HepG2 (cell line): ENCODE data around the gene CEACAM21. TPM values are rescaled to one million over a fixed set of nuclear protein-coding genes. Genes with fewer than 3 reads are reported as not detected.

Experiments used
- ATAC-seq: fragments of 200-7000 bp; cut with Tn5 transposase; 3 replicates; pipeline ENCODE4 v1.9.1; 2020; ENCODE audit warnings: mild to moderate bottlenecking, moderate library complexity
- BruUV-seq: library from RNA; stranded (reverse); fragments of 400-500 nt; replicated peaks from 2 replicates; lab custom pipeline; 2021; lab: Mats Ljungman, UMichigan
- CTCF ChIA-PET: fragments of 300-600 bp; formaldehyde crosslinking; extraction: SDS; loops from one replicate; lab custom pipeline; 2021; ENCODE audit warnings: low total read pairs, inconsistent platforms, low intra/inter-chr PET ratio; lab: Yijun Ruan, JAX
- POLR2A ChIA-PET: fragments of 350-600 bp; sonication (Branson Sonifier 250); formaldehyde crosslinking; loops from one replicate; lab custom pipeline; 2020; ENCODE audit warnings: antibody characterized with exemption, inconsistent platforms; lab: Yijun Ruan, JAX
- DNase-seq: peaks from one replicate; pipeline ENCODE4 v3.0.0-alpha.2; 2015; ENCODE audit warnings: low spot score
- FAIRE-seq: peaks from 3 replicates; lab custom pipeline; 2011; peaks lifted over from hg19 to GRCh38; lab: Jason Lieb, UNC
- H2AFZ ChIP-seq: one replicate; pipeline ENCODE4 v1.6.1; 2011; ENCODE audit warnings: low read length, inconsistent platforms
- H3K27ac ChIP-seq: fragments of 300-600 bp; 3 replicates; pipeline ENCODE4 v1.8.0; 2011; ENCODE audit warnings: mixed run types, mild to moderate bottlenecking, mixed read lengths, low read length, inconsistent platforms; ENCODE audit not compliant: insufficient read depth; ENCODE audit errors: extremely low read length
- H3K27me3 ChIP-seq, 2 experiments: fragments of 200-600 bp in 1 of 2; 2 replicates in 1 of 2; 3 replicates in 1 of 2; pipeline versions ENCODE4 v1.6.0 to v1.8.0; 2011; ENCODE audit warnings: low read length in 2 of 2, mild to moderate bottlenecking in 2 of 2, moderate library complexity in 2 of 2, inconsistent platforms in 1 of 2; ENCODE audit not compliant: insufficient read depth in 2 of 2, control insufficient read depth in 1 of 2
- H3K36me3 ChIP-seq, 2 experiments: fragments of 200-600 bp in 1 of 2; replicated peaks in 1 of 2; 2 replicates in 1 of 2; 3 replicates in 1 of 2; pipeline versions ENCODE4 v1.5.1 to v1.8.0; 2011; ENCODE audit warnings: low read length in 2 of 2, inconsistent platforms in 1 of 2; ENCODE audit not compliant: insufficient read depth in 2 of 2, control insufficient read depth in 1 of 2
- H3K4me1 ChIP-seq: 2 replicates; pipeline ENCODE4 v1.5.1; 2012; ENCODE audit warnings: low read length, inconsistent platforms; ENCODE audit not compliant: insufficient read depth
- H3K4me2 ChIP-seq: 2 replicates; pipeline ENCODE4 v1.6.0; 2011; ENCODE audit warnings: low read depth, low read length, inconsistent platforms
- H3K4me3 ChIP-seq, 3 experiments: fragments of 200-600 bp in 1 of 3; sonication (generic), shearing (Covaris generic) in 1 of 3; replicated peaks in 1 of 3; 2 replicates each; pipeline ENCODE4 v1.5.1; 2011 to 2016; ENCODE audit warnings: low read length in 3 of 3, inconsistent platforms in 2 of 3, low read depth in 2 of 3, mild to moderate bottlenecking in 2 of 3, control low read depth in 1 of 3, mixed read lengths in 1 of 3; ENCODE audit not compliant: insufficient read depth in 1 of 3
- H3K79me2 ChIP-seq: one replicate; pipeline ENCODE4 v1.6.1; 2011; ENCODE audit warnings: low read length, inconsistent platforms; ENCODE audit not compliant: insufficient read depth
- H3K9ac ChIP-seq: 2 replicates; pipeline ENCODE4 v1.6.0; 2011; ENCODE audit warnings: mild to moderate bottlenecking, low read depth, low read length, inconsistent platforms; ENCODE audit not compliant: insufficient read depth
- H3K9me3 ChIP-seq: 2 replicates; pipeline ENCODE4 v1.5.1; 2012; ENCODE audit warnings: mild to moderate bottlenecking, low read length
- H4K20me1 ChIP-seq: 2 replicates; pipeline ENCODE4 v1.6.0; 2011; ENCODE audit warnings: inconsistent platforms, mild to moderate bottlenecking, low read length, moderate library complexity; ENCODE audit not compliant: insufficient read depth
- E2F2 ChIP-seq: sonication (generic); formaldehyde crosslinking; IDR thresholded peaks from 2 replicates; pipeline ENCODE4 v1.4.0; 2020; ENCODE audit warnings: missing genetic modification reagents, borderline replicate concordance
- MTA1 ChIP-seq: sonication (generic); formaldehyde crosslinking; IDR thresholded peaks from 2 replicates; pipeline ENCODE4 v1.4.0; 2020; ENCODE audit warnings: missing genetic modification reagents, mild to moderate bottlenecking, borderline replicate concordance
- SKI ChIP-seq: fragments of 450-650 bp; IDR thresholded peaks from one replicate; pipeline ENCODE4 v1.6.1; 2018; ENCODE audit warnings: mild to moderate bottlenecking; ENCODE audit not compliant: partially characterized antibody
- SP2 ChIP-seq: sonication (generic); formaldehyde crosslinking; IDR thresholded peaks from 2 replicates; pipeline ENCODE4 v1.5.1; 2020; ENCODE audit warnings: mild to moderate bottlenecking, missing genetic modification reagents
- ZNF777 ChIP-seq: sonication (generic); formaldehyde crosslinking; IDR thresholded peaks from 2 replicates; pipeline ENCODE4 v1.4.0; 2020; ENCODE audit warnings: missing genetic modification reagents
- ZNF800 ChIP-seq: sonication (generic); formaldehyde crosslinking; IDR thresholded peaks from 2 replicates; pipeline ENCODE4 v1.4.0; 2020; ENCODE audit warnings: missing genetic modification reagents
- WGBS: methylation state at CpG from one replicate; pipeline ENCODE4 v1.1.6; 2017; ENCODE audit warnings: low lambda C conversion rate; 5-methylcytosine and 5-hydroxymethylcytosine counted together
- in situ Hi-C: cut with HindIII; loops from 2 replicates; pipeline ENCODE4 v1.10.0; 2017; ENCODE audit warnings: low pct_unique_long_range_greater_than_20kb; ENCODE audit not compliant: extremely low pct_ligation_motif_present
- intact Hi-C: fragments of 100-400 bp; cut with micrococcal nuclease; formaldehyde crosslinking; loops from one replicate; pipeline ENCODE4 v1.10.0; 2022; ENCODE audit not compliant: unreplicated experiment
- polyA plus RNA-seq, 8 experiments: library from polyadenylated mRNA; depleted of rRNA in 3 of 8; stranded (reverse) in 7 of 8; unstranded in 1 of 8; fragments of >200 nt; fragmentation: Illumina TruSeq in 4 of 8; extraction: Trizol in 4 of 8; gene quantifications; 2 replicates each; pipeline versions ENCODE4 v1.2.1 to v1.2.3, GENCODE V29; 2011 to 2016; ENCODE audit warnings: low read depth in 4 of 8, missing spikeins in 1 of 8, mixed read lengths in 1 of 8; ENCODE audit not compliant: insufficient read depth in 1 of 8
- total RNA-seq, 5 experiments: library from RNA; depleted of rRNA; stranded (reverse); fragments of >200 nt; fragmentation: Illumina TruSeq; extraction: Trizol; gene quantifications; 2 replicates each; pipeline ENCODE4 v1.2.3, GENCODE V29; 2016; ENCODE audit warnings: low read depth in 1 of 5
- TF ChIP-seq, protein P1 (sequence below): sonication (generic); formaldehyde crosslinking; IDR thresholded peaks from 2 replicates; pipeline ENCODE4 v1.8.0; 2022; ENCODE audit warnings: mild to moderate bottlenecking, missing genetic modification reagents, borderline replicate concordance
- TF ChIP-seq, protein P2 (sequence below): sonication (generic); formaldehyde crosslinking; conservative IDR thresholded peaks from 2 replicates; pipeline ENCODE4 v1.8.1; 2023; ENCODE audit warnings: missing genetic modification reagents

Gene CEACAM21
- total and polyA plus RNA-seq, 2 of the 13 experiments (the other 11 are each of a cell fraction or from before 2014, with no cell fraction given), result 0.05 TPM; not detected in 1

GRCh38 chr19:41564515-41565378, 11.2 kb upstream of the CEACAM21 start:
- H3K4me3 ChIP-seq, result peak overlapping the region in 1 of 3 experiments; percentile 12; a peak in 1 of 6 replicates
- no peak overlapping the region for H3K9ac ChIP-seq
- BruUV-seq, result no TSS peak
- H4K20me1 ChIP-seq, result no peaks in the 10 kb centered on the region
- no peak overlapping the region for H3K27ac ChIP-seq
- ChIA-PET CTCF (interaction anchor here (3.2 kb wide), 1 partner anchor 116 kb away, joined by 22 read pairs; no protein-coding TSS in a partner anchor), POLR2A (interaction anchor here (1.7 kb wide), 1 partner anchor 125 kb away, joined by 12 read pairs; the partner anchor contains the start of gene DMAC2)
- peaks cover 13% of the 10 kb centered on the region for H3K4me1 ChIP-seq
- no peaks in the 10 kb centered on the region for H3K36me3 ChIP-seq
- in situ Hi-C loops, result loop anchor here (5.0 kb wide), 1 partner anchor 122 kb away; the partner anchor contains the start of gene ERICH4
- peak overlapping the region; percentile 32; the same call in 1 of the 2 replicates for H3K4me2 ChIP-seq
- FAIRE-seq (no peak), DNase-seq (no peak), ATAC-seq (no peak; the same call in 2 of the 3 replicates)
- H3K79me2 ChIP-seq, result no peaks in the 10 kb centered on the region
- 17% methylated on average over 21 of the region's 59 CpGs for WGBS
- intact Hi-C loops, result no loop called here
- H3K27me3 ChIP-seq, result peaks cover 3 to 23% of the 10 kb centered on the region in 2 experiments; a peak in 3 of 5 replicates
- TF ChIP-seq ZNF777 (CRISPR knock-in tag) (0 out of 2 replicates have a peak, but pooled peaks have one; percentile 23), SP2 (CRISPR knock-in tag) (0 out of 2 replicates have a peak, but pooled peaks have one; percentile 27), SKI (no peak), MTA1 (CRISPR knock-in tag) (peak; percentile 38; the same call in 1 of the 2 replicates), ZNF800 (CRISPR knock-in tag) (no peak), E2F2 (no peak)
- TF ChIP-seq, protein P1, sequence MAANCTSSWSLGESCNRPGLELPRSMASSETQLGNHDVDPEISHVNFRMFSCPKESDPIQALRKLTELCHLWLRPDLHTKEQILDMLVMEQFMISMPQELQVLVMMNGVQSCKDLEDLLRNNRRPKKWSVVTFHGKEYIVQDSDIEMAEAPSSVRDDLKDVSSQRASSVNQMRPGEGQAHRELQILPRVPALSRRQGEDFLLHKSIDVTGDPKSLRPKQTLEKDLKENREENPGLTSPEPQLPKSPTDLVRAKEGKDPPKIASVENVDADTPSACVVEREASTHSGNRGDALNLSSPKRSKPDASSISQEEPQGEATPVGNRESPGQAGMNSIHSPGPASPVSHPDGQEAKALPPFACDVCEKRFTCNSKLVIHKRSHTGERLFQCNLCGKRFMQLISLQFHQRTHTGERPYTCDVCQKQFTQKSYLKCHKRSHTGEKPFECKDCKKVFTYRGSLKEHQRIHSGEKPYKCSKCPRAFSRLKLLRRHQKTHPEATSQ, result no peak
- TF ChIP-seq, protein P2, sequence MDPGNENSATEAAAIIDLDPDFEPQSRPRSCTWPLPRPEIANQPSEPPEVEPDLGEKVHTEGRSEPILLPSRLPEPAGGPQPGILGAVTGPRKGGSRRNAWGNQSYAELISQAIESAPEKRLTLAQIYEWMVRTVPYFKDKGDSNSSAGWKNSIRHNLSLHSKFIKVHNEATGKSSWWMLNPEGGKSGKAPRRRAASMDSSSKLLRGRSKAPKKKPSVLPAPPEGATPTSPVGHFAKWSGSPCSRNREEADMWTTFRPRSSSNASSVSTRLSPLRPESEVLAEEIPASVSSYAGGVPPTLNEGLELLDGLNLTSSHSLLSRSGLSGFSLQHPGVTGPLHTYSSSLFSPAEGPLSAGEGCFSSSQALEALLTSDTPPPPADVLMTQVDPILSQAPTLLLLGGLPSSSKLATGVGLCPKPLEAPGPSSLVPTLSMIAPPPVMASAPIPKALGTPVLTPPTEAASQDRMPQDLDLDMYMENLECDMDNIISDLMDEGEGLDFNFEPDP (CRISPR knock-in tag), result peak; percentile 93; the same call in 1 of the 2 replicates
- no peak overlapping the region for H2AFZ ChIP-seq
- no peaks in the 10 kb centered on the region for H3K9me3 ChIP-seq
